Skeletal muscle cell (primary cell): ENCODE results near the gene NEDD9.
A peak's percentile ranks its signal among the peaks of the same experiment; 100 is the strongest.

Experiments
- DNase-seq: peaks from one replicate; pipeline ENCODE4 v3.0.0-alpha.2; 2010; ENCODE audit warnings: low read depth
- H3K4me3 ChIP-seq: 2 replicates; pipeline ENCODE4 v1.5.1; 2011; ENCODE audit warnings: low read depth, mild to moderate bottlenecking, control low read depth, low read length, moderate library complexity

The NEDD9 gene

DNA sequence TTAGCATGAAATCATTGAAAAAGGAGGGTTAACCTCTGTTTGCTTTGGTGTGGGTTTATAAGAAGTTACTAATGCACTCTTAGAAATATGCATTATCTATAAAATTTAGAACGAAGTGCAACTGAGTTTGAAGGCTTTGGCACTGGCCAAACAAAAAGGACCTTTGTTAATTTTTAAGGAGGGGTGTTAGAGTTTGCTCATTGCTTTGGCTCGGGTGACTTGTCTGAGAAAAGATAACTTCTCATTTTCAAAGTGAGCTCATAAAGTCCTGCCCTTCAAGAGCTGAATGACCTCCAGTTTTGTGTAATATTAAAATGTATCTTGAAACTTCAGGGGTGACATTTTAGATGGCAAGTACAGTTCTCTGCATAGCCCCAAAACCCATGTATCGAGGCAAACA, 25.9 kb downstream of the NEDD9 start:
- no peak for DNase-seq
- no peak overlapping the region for H3K4me3 ChIP-seq

GRCh38 chr6:11204794-11205366, 27.6 kb downstream of the NEDD9 start:
- DNase-seq, result no peak
- no peak overlapping the region for H3K4me3 ChIP-seq

GRCh38 chr6:11204005-11204399, 28.5 kb downstream of the NEDD9 start:
- no peak for DNase-seq

DNA sequence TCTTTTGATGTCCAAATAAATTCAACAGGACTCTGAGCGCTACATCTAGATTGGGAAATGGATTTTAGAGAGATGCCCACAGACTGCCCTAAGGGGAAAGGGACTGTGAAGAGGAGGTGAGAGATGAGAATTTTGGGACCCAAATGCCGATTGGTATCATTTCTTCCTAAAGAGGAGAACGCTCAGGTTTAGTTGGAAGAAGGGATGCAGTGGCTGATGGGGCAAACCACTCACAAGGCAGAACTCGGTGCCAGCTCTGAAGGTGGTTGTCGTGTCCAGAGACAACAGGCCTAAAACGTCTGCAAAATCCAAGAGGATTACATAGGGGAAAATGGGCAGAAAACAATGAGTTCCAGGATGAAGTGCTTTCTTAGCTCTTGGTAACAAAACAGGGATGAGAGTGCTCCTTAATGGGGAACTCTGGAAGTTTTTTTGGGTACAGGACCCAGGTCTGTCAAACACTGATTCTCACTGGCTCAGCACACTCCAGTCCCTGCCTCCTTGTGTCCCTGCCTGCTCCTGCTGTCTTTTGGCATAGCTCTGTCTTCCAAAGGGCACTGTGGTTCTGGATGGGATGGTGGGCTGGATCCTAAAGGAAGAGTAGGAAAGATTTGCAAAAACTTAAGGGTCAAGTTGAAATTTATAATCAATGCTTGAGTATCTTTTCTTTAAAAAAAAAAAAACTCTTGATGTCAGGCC, 29.0 kb downstream of the NEDD9 start:
- no peak for DNase-seq
- no peak overlapping the region for H3K4me3 ChIP-seq

More at GRCh38 chr6:11204005-11204399, 28.5 kb downstream of the NEDD9 start:
- H3K4me3 ChIP-seq, result no peak overlapping the region

DNA sequence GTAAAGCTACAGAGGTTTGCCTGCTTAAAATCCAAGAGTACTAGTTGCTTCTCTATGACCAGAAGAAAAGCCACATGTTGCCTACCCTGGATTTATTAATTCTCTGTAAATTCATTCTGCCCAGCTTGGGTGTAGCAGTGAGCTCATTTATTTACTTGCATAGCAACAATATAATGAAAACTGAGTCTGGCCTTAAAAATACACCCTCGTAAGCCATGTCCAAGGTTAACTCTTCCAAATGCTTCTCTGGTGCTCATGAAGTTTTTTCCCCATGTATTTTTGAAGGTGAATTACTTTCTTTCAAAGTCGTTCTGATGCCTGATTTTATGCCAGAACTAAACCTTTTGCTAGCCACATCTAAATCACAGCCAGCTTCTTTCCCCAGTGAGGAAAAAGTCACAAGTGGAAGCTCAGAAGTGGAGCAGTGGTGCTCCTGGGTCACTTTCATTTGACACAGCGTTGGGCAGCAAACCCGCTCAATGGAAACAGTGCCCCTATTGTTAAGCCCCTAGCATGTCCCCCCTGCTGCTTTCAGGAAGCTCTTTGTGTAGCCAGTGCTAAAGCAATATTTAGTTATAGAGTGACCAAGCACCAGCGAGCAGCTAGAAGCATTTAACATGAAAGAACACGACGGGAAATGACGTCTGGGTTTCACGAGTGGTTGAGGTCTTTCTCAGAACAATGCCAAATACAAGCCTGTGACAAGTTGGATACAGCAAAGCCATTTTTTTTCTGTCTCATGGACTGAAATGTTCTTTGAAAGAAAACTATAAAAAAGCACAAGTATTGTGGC, 29.8 kb downstream of the NEDD9 start:
- H3K4me3 ChIP-seq, result no peak overlapping the region
- no peak for DNase-seq

- no peak overlapping the region for H3K4me3 ChIP-seq
- DNase-seq, result no peak
Observed at GRCh38 chr6:11201772-11202512, 30.5 kb downstream of the NEDD9 start.

GRCh38 chr6:11201015-11201414, 31.5 kb downstream of the NEDD9 start:
- no peak overlapping the region for H3K4me3 ChIP-seq
- no peak for DNase-seq

GRCh38 chr6:11200356-11200755, 32.1 kb downstream of the NEDD9 start:
- DNase-seq, result no peak
- no peak overlapping the region for H3K4me3 ChIP-seq

DNA sequence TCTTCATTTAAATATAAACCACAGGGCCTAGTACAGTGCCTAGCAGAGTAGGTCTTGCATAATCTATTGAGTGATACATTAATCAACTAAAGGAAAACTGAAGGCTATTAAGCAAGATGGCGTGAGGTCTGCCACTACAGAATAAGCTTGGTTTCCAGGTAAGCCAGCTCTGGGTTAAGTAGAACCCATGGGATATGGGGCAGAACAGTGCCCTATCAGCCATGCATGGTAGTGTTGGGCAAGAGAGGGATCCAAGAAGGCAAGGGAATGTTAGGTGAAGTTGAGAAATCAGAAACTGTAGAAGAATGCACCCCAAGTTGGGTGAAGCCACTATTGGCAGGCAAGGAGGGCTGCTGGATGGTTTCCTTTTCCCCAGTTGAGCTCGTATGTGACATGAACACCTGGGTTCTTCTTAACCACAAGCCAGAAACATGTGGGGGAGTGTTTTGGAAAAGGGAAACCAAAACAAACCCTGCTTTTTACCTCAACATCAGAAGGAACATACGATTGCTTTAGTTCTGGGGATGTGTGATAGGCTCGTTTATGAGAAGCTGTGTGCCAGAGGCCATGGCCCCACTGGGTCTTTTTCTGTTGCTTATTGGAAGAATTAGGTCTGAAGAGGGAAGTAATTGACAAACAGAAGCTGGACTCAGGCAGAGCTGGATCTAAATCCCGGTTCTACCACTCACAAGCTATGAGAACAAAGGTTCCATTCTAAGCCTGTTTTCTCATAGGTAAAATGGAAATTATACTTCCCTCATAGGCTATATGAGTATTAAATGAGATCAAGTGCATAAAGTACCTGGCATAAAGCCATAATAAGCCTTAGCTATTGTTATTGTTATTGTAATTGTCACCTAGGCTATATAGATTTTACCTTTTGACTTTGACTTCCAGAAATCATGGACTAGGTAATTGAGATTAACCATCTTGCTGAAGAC, 33.5 kb downstream of the NEDD9 start:
- DNase-seq, result no peak

GRCh38 chr6:11197850-11198249, 34.6 kb downstream of the NEDD9 start:
- no peak overlapping the region for H3K4me3 ChIP-seq
- DNase-seq, result no peak

More for the DNA sequence above, 33.5 kb downstream of the NEDD9 start:
- H3K4me3 ChIP-seq, result no peak overlapping the region

DNA sequence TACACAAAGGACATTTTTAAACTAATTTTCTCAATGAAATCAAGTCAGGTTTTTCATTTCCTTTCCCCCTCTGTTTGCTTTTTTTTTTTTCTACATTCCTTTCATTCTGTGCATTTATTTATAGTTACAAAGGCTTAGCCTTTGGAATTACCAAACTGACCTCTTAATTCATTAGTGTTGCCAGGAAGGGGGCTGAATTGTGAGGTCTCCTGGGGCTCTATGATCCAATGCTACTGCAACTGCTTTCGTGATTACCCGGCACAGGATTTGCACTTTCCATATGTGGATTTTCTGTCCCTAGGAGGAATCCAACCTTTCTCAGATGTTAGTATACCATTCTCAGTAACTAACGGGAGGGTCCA, 35.3 kb downstream of the NEDD9 start:
- DNase-seq, result peak; percentile 89
- H3K4me3 ChIP-seq, result no peak overlapping the region

- DNase-seq, result no peak
Observed at GRCh38 chr6:11196511-11197174, 35.8 kb downstream of the NEDD9 start.

DNA sequence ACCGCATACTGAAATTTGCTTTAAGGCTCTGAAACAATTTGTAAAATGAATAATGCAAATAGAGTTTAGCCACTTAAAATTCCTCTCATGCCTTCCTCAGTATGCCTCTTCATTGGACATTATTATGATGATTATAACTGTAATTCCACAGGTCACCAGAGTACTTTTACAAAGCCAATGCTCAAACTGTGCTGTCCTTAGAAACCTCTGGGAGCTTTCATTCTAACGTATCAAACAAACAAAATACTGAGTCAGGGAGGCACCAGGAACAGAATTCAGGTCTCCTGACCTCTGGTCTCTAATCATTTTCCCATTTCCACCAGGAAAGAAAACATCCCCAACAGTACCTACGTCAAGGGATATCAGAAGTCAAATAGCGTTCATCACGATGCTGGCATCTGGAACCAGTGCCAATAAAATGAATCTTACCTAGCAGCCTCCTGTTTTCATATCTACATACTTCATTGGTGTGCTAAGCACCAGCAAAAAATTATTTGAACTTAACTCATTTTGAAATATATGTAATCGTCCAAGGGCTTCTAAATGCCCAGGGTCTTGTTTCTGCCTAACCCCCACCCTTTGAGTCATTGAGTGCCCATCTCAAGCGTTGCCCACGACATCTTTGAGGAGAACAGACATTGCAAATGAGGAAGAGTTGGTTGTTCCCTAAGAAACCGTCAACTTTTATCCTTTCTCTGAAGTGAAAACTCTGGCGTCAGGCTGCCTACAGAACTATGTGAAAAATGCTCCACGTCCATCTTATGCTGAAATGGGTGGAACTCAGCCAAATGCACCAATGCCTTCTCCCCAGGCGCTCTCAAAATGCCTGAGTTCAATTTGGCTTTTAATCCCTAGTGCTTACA, 37.9 kb downstream of the NEDD9 start:
- H3K4me3 ChIP-seq, result no peak overlapping the region
- DNase-seq, result peak; percentile 60

More at GRCh38 chr6:11196511-11197174, 35.8 kb downstream of the NEDD9 start:
- H3K4me3 ChIP-seq, result no peak overlapping the region

- DNase-seq, result no peak
- no peak overlapping the region for H3K4me3 ChIP-seq
Observed at GRCh38 chr6:11193434-11193833, 39.0 kb downstream of the NEDD9 start.

GRCh38 chr6:11192167-11192566, 40.3 kb downstream of the NEDD9 start:
- no peak overlapping the region for H3K4me3 ChIP-seq
- no peak for DNase-seq

DNA sequence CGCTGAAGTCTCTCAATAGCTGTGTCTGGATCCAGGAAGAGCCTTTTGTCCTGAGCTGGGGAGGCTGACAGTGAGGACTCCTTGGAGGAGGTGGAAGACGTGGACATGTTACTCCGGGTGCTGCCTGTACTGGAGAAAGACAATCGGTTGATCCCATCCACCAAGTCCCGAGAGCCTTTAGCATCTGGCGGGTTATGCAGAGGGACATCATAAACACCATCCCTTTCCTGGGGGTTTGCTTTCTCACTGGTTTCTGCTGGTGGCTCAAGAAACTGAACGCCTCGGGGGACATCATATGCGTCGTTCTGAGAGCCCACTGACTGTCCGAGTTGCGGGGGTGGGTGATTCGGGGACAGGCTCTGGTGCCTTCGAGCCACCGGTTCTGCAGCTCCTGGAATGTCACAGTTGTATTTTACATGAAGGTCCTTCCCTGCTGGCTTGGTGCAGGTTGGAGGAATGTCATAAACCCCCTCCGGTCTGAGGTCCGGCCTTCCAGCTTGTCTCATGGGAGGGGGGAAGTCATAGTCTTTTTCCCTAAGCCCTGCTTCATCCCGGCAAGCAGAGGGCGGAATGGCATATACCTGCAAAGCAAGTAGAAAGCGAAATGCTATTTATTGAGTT, 41.7 kb downstream of the NEDD9 start:
- no peak for DNase-seq
- no peak overlapping the region for H3K4me3 ChIP-seq
